ENCODE measurements around the gene ADAM10. TPM values are rescaled to one million over a fixed set of nuclear protein-coding genes. Genes with fewer than 3 reads are reported as not detected.

The ADAM10 gene
- total and polyA plus RNA-seq, 2 of the 8 experiments (the other 6 are each of a cell fraction or from before 2014, with no cell fraction given), result 46.5 to 163 TPM

DNA sequence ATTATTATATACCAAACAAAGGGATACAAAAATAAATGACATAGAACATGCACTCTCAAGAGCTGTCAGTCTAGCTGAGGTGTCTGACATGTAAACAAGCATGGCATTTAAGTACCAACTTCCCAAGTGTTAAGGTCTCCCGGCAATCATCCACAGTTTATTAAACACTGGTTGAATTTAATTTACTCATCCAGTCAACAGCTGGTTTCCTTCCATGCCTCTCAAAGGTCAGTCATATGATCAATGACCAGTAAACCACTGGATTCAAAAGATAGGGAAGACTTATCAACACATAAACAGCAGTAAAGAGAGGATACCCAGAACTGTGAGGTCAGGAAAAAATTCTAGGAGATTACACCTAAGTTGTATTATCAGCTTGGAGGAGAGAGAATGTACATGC lies 80.4 kb downstream of the ADAM10 start:
- ChIA-PET POLR2A (ENCODE audit: partially characterized antibody) (no interaction called here), CTCF (ENCODE audit: partially characterized antibody) (interaction anchor here (1.1 kb wide), 1 partner anchor 384 kb away, joined by 3 read pairs; no protein-coding TSS in a partner anchor)
- no peak for TF ChIP-seq EP300 (IDR thresholded peaks at IDR 0.05; ENCODE audit: borderline replicate concordance in 1 of 2, low read depth in 2 of 2, low read length in 2 of 2)
- no peak for TF ChIP-seq RBBP5 (IDR thresholded peaks at IDR 0.05; ENCODE audit: borderline replicate concordance, low read depth, low read length)
- TF ChIP-seq MAFK (IDR thresholded peaks at IDR 0.05; ENCODE audit: low read depth, low read length), result no peak
- no peak for TF ChIP-seq TEAD4 (IDR thresholded peaks at IDR 0.05; ENCODE audit: low read depth, low read length)
- no peak for TF ChIP-seq SAP30 (IDR thresholded peaks at IDR 0.05; ENCODE audit: insufficient read depth, insufficient replicate concordance, low read length)
- TF ChIP-seq GTF2F1 (IDR thresholded peaks at IDR 0.05; ENCODE audit: borderline replicate concordance, low read depth, low read length), result no peak
- TF ChIP-seq, protein P1, sequence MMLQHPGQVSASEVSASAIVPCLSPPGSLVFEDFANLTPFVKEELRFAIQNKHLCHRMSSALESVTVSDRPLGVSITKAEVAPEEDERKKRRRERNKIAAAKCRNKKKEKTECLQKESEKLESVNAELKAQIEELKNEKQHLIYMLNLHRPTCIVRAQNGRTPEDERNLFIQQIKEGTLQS (IDR thresholded peaks at IDR 0.05; ENCODE audit: insufficient read depth, low read depth, low read length), result no peak
- no peak for TF ChIP-seq TAF7 (optimal IDR thresholded peaks at IDR 0.05; ENCODE audit: borderline replicate concordance, low read depth, low read length)
- no peak for TF ChIP-seq RXRA (IDR thresholded peaks at IDR 0.05; ENCODE audit: insufficient read depth, low read depth, low read length)

More for the DNA sequence above, 80.4 kb downstream of the ADAM10 start:
- Histone ChIP-seq H2AK5ac (ENCODE audit: low read depth, low read length) (no peak overlapping the region), H3K4me3 (ENCODE audit: extremely low read depth in 1 of 4, insufficient read depth in 2 of 4, low read depth in 3 of 4, low read length in 4 of 4) (no peak overlapping the region), H3K79me1 (ENCODE audit: low read depth, low read length) (no peaks in the 10 kb centered on the region), H4K8ac (ENCODE audit: extremely low read depth, insufficient read depth, low read length) (no peak overlapping the region), H3K9me3 (ENCODE audit: insufficient read depth in 2 of 2, low read depth in 1 of 2, low read length in 1 of 2) (no peaks in the 10 kb centered on the region), H2BK5ac (ENCODE audit: low read depth, low read length) (no peak overlapping the region), H2BK12ac (ENCODE audit: low read depth, low read length) (no peak overlapping the region), H3K79me2 (ENCODE audit: control insufficient read depth in 1 of 2, insufficient read depth in 2 of 2, low read length in 2 of 2) (no peaks in the 10 kb centered on the region), H3K23ac (ENCODE audit: insufficient read length) (no peak overlapping the region), H3K9ac (replicated peaks in 1 of 4; ENCODE audit: extremely low read depth in 1 of 4, low read depth in 3 of 4, low read length in 3 of 4) (no peak overlapping the region), H3K14ac (ENCODE audit: insufficient read length) (no peak overlapping the region), H3K23me2 (ENCODE audit: low read depth, low read length) (no peaks in the 10 kb centered on the region), H3K27ac (ENCODE audit: low read depth, low read length) (no peak overlapping the region), H3K56ac (replicated peaks; ENCODE audit: insufficient read length, low read depth, low read length) (no peak overlapping the region), H2BK20ac (ENCODE audit: low read length) (no peak overlapping the region), H3K18ac (ENCODE audit: extremely low read depth, low read length) (no peak overlapping the region), H2AFZ (ENCODE audit: low read length) (no peak overlapping the region), H4K20me1 (replicated peaks in 1 of 2; ENCODE audit: control insufficient read depth in 1 of 2, insufficient read depth in 2 of 2, low read length in 2 of 2) (no peaks in the 10 kb centered on the region), H4K5ac (ENCODE audit: insufficient read length, low read depth, low read length) (no peak overlapping the region), H2BK15ac (ENCODE audit: low read length) (no peak overlapping the region), H3K4me2 (ENCODE audit: insufficient read depth in 1 of 2, low read depth in 2 of 2, low read length in 2 of 2) (no peak overlapping the region), H3K4ac (replicated peaks; ENCODE audit: insufficient read length, low read depth, low read length) (no peak overlapping the region), H3K27me3 (replicated peaks in 1 of 4; ENCODE audit: control insufficient read depth in 3 of 4, extremely low read depth in 1 of 4, insufficient read depth in 3 of 4, low read length in 3 of 4) (no peaks in the 10 kb centered on the region), H3K4me1 (replicated peaks in 1 of 4; ENCODE audit: control insufficient read depth in 3 of 4, insufficient read depth in 4 of 4, low read length in 3 of 4) (peaks cover 0 to 8% (median 4%) of the 10 kb centered on the region in 4 experiments; a peak in 4 of 7 replicates), H2BK120ac (replicated peaks; ENCODE audit: low read depth, low read length) (no peak overlapping the region), H3K36me3 (ENCODE audit: control insufficient read depth in 2 of 4, insufficient read depth in 4 of 4, low read length in 3 of 4) (peaks cover 0 to 2% (median 0%) of the 10 kb centered on the region in 4 experiments; a peak in 2 of 8 replicates), H4K91ac (replicated peaks; ENCODE audit: insufficient read length, low read length) (no peak overlapping the region)
- no peak for DNase-seq (ENCODE audit: low read depth in 1 of 2, low spot score in 2 of 2)
- FAIRE-seq, result no peak
- 100% methylated on average over 1 of the region's 1 CpG; no CpG with 5 or more reads in 1 of the 2 experiments for whole genome bisulfite sequencing, 2 experiments (ENCODE audit: extremely low coverage in 1 of 2, insufficient coverage in 1 of 2, insufficient read length in 1 of 2, insufficient replicate concordance in 2 of 2, low coverage in 1 of 2, low lambda C conversion rate in 2 of 2, missing lambda C conversion rate in 1 of 2)

All from H1 (cell line).